Midbrain (tissue), 1 donor: ENCODE measurements around the gene EXT2.
A peak's percentile ranks its signal among the peaks of the same experiment; 100 is the strongest.

Experiments
- DNase-seq: peaks from one replicate; lab custom pipeline; 2025; lab: John Stamatoyannopoulos, UW

The EXT2 gene

GRCh38 chr11:44267006-44267749, 171.7 kb downstream of the EXT2 start:
- no peak for DNase-seq

GRCh38 chr11:44267750-44268613, 172.5 kb downstream of the EXT2 start:
- DNase-seq = no peak

GRCh38 chr11:44268614-44269080, 173.2 kb downstream of the EXT2 start:
- no peak for DNase-seq

GRCh38 chr11:44269369-44270351, 174.2 kb downstream of the EXT2 start:
- no peak for DNase-seq

GRCh38 chr11:44270403-44271273, 175.2 kb downstream of the EXT2 start:
- no peak for DNase-seq

- no peak for DNase-seq
Measured at GRCh38 chr11:44271286-44271685, 175.8 kb downstream of the EXT2 start.

GRCh38 chr11:44274404-44274803, 178.9 kb downstream of the EXT2 start:
- DNase-seq = no peak

- DNase-seq = no peak
Measured at GRCh38 chr11:44275241-44275640, 179.8 kb downstream of the EXT2 start.

GRCh38 chr11:44275961-44276550, 180.6 kb downstream of the EXT2 start:
- DNase-seq = no peak

GRCh38 chr11:44277196-44278090, 182.0 kb downstream of the EXT2 start:
- no peak for DNase-seq

GRCh38 chr11:44279483-44279882, 184.0 kb downstream of the EXT2 start:
- DNase-seq = no peak

GRCh38 chr11:44280257-44280656, 184.8 kb downstream of the EXT2 start:
- no peak for DNase-seq

- DNase-seq = no peak
Measured at GRCh38 chr11:44281151-44281550, 185.7 kb downstream of the EXT2 start.

GRCh38 chr11:44282620-44283019, 187.1 kb downstream of the EXT2 start:
- DNase-seq = no peak

GRCh38 chr11:44285756-44286155, 190.3 kb downstream of the EXT2 start:
- no peak for DNase-seq

GRCh38 chr11:44286268-44286880, 190.9 kb downstream of the EXT2 start:
- peak; percentile 53 for DNase-seq

GRCh38 chr11:44286911-44287310, 191.4 kb downstream of the EXT2 start:
- DNase-seq = no peak

GRCh38 chr11:44288133-44288526, 192.7 kb downstream of the EXT2 start:
- no peak for DNase-seq

- DNase-seq = no peak
Measured at GRCh38 chr11:44290208-44290607, 194.7 kb downstream of the EXT2 start.
